HL-60/S4 (cell line): ENCODE results near the gene LILRA6.
"Not testable (repeated sequence)": the region's sequence is repeated elsewhere in the genome, so short reads cannot be mapped to it uniquely, and the experiment has no call there.

ENCODE experiments used
- in situ Hi-C: fragments of 300-500 bp; cut with MboI; formaldehyde crosslinking; loops from 2 replicates; pipeline ENCODE4 v1.14.3; 2022; ENCODE audit warnings: low sequenced_read_pairs

LILRA6 gene

DNA sequence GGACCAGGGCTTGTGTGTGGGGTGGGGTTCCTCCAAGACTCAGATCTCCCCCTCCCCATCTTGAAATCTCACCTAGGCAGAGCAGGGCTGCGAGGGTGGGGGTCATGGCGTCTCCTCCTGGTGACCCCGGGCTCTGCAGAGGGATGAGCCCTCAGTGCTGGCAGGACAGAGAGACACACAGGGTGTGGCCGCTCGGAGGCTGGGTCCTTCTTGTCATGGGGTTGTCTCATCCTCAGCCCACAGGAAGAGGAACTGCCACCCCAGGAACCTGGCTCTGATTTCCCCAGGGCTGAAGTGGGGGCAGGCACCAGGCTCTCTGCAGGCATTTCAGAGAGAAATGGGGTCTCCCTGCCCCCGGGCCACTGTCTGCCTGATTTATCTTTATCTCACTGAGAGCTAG is at the start of gene LILRA6:
LILRA6 (minus strand) TSS at position 145 of the 400 bp plus-strand sequence.
- in situ Hi-C loops, result not testable (repeated sequence)

GRCh38 chr19:54289160-54289559 is 46.6 kb upstream of the LILRA6 start:
- in situ Hi-C loops, result not testable (repeated sequence)

DNA sequence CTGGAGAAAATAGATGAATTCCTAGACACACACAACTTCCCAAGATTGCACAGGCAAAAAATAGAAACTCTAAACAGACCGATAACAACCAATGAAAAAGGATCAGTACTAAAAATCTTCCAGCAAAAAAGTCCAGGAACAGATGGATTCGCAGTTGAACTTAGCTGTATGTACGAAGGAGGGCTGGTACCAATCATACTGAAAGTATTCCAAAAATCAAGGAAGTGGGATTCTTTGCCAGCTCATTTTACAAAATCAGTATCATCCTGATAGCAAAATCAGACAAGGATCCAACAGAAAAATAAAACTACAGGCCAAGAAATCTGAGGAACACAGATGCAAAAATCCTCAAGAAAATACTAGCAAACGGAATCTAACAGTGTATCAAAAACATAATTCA is 44.9 kb upstream of the LILRA6 start:
- in situ Hi-C loops, result no loop called here

- in situ Hi-C loops, result not testable (repeated sequence)
Observed at GRCh38 chr19:54286283-54286682, 43.7 kb upstream of the LILRA6 start.

DNA sequence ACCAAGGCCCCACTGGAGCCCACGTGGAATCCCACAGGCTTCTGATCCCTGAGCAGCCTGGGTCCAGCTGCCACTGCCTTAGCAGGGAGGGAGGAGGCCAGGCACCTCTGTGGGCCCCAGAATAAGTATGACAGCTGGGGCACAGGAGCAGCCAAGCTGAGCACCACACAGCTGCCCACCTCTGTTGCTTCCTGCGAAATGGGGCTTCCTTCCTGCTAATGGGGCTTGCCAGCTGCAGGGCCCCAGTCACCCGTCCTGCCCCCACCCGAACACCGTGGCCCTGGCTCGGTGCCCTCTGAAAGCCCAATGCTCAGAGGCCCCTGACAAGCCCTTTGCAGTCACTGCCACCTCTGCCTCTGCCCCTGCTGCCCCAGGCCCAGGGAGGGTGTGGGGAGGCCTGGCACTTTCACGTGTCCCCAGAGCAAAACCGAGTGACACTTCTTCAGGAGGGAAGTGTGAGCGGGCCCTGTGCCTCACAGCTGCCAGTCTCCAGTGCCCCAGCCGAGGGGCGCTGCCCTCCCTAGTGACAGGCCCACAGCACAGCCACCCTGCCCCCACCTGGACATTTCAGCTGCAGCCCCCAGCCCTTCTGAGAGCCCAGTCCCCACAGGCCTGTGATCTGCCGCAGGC is 43.0 kb upstream of the LILRA6 start:
- in situ Hi-C loops, result not testable (repeated sequence)

- in situ Hi-C loops, result no loop called here
Observed at GRCh38 chr19:54282686-54283470, 40.3 kb upstream of the LILRA6 start.

DNA sequence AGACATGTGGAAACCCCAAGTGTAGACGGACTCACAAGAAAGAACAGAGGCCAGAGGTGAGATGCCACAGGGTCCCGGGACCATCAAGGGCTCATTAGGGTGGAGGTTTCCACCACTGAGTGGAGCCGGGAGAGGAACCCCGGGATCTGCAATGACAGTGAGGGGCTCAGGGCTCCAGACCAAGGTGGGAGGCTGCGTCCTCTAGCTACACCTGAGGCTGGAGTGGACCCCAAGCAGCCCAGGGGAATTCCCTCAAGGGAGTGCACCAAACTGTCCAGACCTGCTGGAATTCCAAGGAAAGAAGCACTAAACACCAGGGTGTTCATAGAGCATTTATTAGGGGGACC is 39.1 kb upstream of the LILRA6 start:
- in situ Hi-C loops, result not testable (repeated sequence)

GRCh38 chr19:54281007-54281728 is 38.6 kb upstream of the LILRA6 start, which contains the start of gene LILRB2:
Gene LILRB2 (minus strand): TSS chr19:54281110. CDS start chr19:54280496, 614 bp downstream.
- in situ Hi-C loops, result no loop called here

- in situ Hi-C loops, result not testable (repeated sequence)
Observed at GRCh38 chr19:54280441-54280840, 37.9 kb upstream of the LILRA6 start.

DNA sequence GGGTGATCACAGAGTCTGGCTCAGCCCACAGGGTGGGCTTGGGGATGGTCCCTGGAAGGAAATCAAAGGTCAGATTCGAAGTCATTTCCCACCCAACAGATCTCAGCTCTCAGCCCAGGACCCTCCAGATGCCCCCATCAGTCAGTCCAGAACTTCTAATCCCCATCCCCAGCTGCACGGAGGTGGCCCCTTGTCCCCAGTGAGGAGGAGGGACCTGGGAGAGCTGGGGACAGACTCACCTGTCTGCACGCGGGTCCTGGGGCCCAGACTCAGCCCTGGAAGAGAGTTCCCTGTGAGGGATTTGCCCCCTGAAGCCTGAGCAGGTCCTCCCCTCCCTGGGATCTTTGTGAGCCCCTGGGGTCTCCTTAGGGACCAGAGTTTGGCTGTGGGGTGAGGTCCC is 37.4 kb upstream of the LILRA6 start:
- in situ Hi-C loops, result not testable (repeated sequence)

GRCh38 chr19:54279406-54279962 is 36.9 kb upstream of the LILRA6 start:
- in situ Hi-C loops, result no loop called here

DNA sequence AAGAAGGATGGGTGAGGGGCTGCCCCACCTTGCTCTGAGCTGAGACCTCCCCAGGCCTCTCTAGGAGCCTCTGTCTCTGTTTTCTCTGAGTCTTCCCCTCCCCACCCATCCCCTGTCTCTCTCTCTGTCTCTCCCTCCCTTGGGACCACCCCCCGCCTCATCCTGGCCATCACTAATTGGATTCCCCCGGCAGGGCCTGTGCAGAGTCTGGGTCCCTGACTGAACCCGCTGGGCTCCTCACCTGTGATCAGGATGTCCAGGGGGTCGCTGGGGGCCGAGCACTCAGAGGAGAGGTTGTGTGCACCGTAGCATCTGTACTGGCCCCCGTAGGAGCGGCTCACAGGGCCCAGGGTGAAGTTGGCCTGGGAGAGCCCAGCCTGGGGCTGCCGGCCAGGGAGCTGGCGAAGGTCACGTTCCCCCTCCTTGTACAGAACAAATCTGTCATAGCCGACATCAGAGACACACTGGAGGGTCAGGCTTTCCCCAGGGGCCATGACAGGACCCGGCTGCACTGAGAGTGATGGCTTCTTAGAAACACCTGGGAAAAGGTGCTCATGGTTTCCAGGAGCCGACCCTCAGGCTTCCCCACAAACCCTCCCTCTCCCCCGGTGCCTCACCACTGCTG is 36.1 kb upstream of the LILRA6 start:
- in situ Hi-C loops, result not testable (repeated sequence)

DNA sequence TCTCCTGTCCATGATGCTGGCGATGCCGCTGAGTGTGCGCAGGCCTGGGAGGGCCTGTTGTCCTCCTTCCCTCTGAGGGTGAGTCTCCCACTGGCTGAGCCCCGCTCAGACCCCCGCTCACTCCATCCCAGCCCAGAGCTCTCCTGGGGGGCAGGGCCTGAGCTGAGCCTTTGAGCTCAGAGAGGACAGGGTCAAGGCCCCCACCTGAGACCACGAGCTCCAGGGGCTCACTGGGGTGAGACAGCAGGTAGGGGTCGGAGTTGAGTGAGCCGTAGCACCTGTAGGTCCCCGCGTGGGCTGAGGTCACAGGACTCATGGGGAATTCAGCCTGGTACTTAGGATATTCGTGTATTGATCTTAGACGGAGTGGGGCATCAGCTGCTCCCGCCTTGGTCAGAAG is 35.5 kb upstream of the LILRA6 start:
- in situ Hi-C loops, result not testable (repeated sequence)

- in situ Hi-C loops, result not testable (repeated sequence)
Observed at GRCh38 chr19:54277111-54277615, 34.6 kb upstream of the LILRA6 start.

GRCh38 chr19:54275951-54276350 is 33.4 kb upstream of the LILRA6 start:
- in situ Hi-C loops, result no loop called here

GRCh38 chr19:54274516-54274915 is 31.9 kb upstream of the LILRA6 start:
- in situ Hi-C loops, result not testable (repeated sequence)

DNA sequence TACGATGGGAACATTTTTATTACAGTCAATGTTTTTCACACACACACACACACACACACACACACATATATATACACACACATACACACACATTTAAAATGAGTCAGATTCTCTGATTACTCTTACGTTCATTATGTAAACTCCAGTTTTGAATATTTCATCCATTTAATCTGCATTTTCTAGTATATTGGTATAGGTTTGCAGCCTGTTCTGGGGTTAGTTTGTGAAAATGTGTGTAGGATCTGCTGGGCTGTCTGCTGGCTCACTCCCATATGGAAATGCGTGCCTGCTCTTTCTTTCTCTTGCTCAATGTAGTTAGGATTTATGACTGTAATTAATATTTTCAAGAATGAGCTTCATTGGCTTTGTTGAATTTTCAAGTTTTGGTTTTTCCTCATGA is 31.2 kb upstream of the LILRA6 start:
- in situ Hi-C loops, result no loop called here

GRCh38 chr19:54272181-54272580 is 29.6 kb upstream of the LILRA6 start:
- in situ Hi-C loops, result not testable (repeated sequence)

DNA sequence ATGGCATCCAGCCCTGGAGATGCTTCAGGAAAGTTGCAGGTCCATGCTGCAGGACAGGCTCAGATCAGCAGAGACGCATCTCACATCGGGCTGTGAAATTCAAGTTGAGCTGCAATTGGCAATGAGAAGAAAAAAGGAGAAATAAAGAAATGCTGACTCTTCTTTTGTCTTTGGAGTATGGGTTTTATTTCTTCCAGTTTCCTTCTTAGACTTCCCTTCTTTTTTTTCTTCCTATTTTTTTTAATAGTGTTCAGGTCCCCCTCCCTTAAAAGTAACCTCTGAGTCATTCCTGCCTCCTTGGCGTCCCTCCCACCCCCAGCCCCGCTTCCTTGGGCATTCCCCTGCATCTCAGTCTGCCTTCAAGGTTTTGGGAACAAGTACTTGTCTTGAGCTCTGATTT is 29.0 kb upstream of the LILRA6 start:
- in situ Hi-C loops, result not testable (repeated sequence)

GRCh38 chr19:54271106-54271505 is 28.5 kb upstream of the LILRA6 start:
- in situ Hi-C loops, result no loop called here

DNA sequence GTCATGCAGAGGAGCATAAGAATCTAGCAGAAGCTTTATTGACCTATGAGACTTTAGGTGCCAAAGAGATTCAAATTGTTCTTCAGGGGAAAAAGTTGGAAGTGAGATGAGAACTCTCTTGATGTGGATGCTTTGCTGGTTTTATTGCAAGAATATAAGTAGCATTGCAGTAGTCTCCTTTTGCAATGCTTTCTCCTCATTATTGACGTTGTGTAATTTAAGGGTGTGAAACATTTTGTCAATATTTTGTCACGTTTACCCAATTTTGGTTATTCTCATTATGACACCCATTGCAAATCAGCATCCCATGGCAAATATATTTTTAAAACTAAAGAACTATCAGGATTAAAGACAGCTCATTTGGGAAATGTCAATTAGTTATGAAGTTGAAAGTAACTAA is 26.3 kb upstream of the LILRA6 start:
- in situ Hi-C loops, result no loop called here
